GM12878 (cell line): ENCODE data around the gene DNAAF6. TPM values are rescaled to one million over a fixed set of nuclear protein-coding genes. Genes with fewer than 3 reads are reported as not detected.

Experiments used
- ATAC-seq: fragments of 200-7000 bp; cut with Tn5 transposase; 3 replicates; pipeline ENCODE4 v1.9.1; 2020; ENCODE audit warnings: mild to moderate bottlenecking, moderate library complexity
- BruUV-seq: library from RNA; stranded (reverse); fragments of 400-500 nt; replicated peaks from 2 replicates; lab custom pipeline; 2021; lab: Mats Ljungman, UMichigan
- CTCF ChIA-PET: fragments of 300-600 bp; sonication (Branson Sonifier 250); formaldehyde crosslinking; extraction: SDS; loops from one replicate; lab custom pipeline; 2021; ENCODE audit warnings: inconsistent platforms; lab: Yijun Ruan, JAX
- POLR2A ChIA-PET: fragments of 350-600 bp; formaldehyde crosslinking; extraction: SDS; loops from one replicate; lab custom pipeline; 2021; ENCODE audit warnings: inconsistent platforms; lab: Charles Lee
- RAD21 ChIA-PET: fragments of 300-600 bp; sonication (Branson Sonifier 250); formaldehyde crosslinking; loops from one replicate; lab custom pipeline; 2023; ENCODE audit warnings: antibody characterized with exemption; ENCODE audit not compliant: unreplicated experiment; lab: Charles Lee
- SMC1A ChIA-PET: fragments of 300-600 bp; sonication (Branson Sonifier 250); formaldehyde crosslinking; loops from one replicate; lab custom pipeline; 2023; ENCODE audit not compliant: unreplicated experiment, uncharacterized antibody; lab: Charles Lee
- DNase-seq: peaks from one replicate; pipeline ENCODE4 v3.0.0-alpha.2; 2011; ENCODE audit warnings: low read depth, low spot score
- FAIRE-seq: peaks from 3 replicates; lab custom pipeline; 2011; peaks lifted over from hg19 to GRCh38; lab: Jason Lieb, UNC
- H2AFZ ChIP-seq: 2 replicates; pipeline ENCODE4 v1.6.0; 2011; ENCODE audit warnings: low read depth, low read length, control low read depth; ENCODE audit not compliant: control insufficient read depth
- H3K27ac ChIP-seq: 2 replicates; pipeline ENCODE4 v1.5.1; 2011; ENCODE audit warnings: control low read depth; ENCODE audit not compliant: control insufficient read depth, insufficient read depth
- H3K27me3 ChIP-seq, 2 experiments: replicated peaks in 1 of 2; 2 replicates each; pipeline versions ENCODE4 v1.6.0 to v1.6.1; 2011; ENCODE audit warnings: low read length in 1 of 2; ENCODE audit not compliant: control insufficient read depth in 2 of 2, insufficient read depth in 2 of 2
- H3K36me3 ChIP-seq, 2 experiments: 2 replicates each; pipeline ENCODE4 v1.5.1; 2011; ENCODE audit warnings: low read length in 1 of 2; ENCODE audit not compliant: control insufficient read depth in 2 of 2, insufficient read depth in 2 of 2
- H3K4me1 ChIP-seq: 2 replicates; pipeline ENCODE4 v1.6.1; 2011; ENCODE audit warnings: mild to moderate bottlenecking, low read length, moderate library complexity, mixed read lengths; ENCODE audit not compliant: control insufficient read depth, insufficient read depth
- H3K4me2 ChIP-seq: 2 replicates; pipeline ENCODE4 v1.6.0; 2011; ENCODE audit warnings: control low read depth; ENCODE audit not compliant: control insufficient read depth, insufficient read depth
- H3K4me3 ChIP-seq: fragments of 200-600 bp; sonication (generic); 2 replicates; pipeline ENCODE4 v1.5.1; 2016
- H3K79me2 ChIP-seq: 2 replicates; pipeline ENCODE4 v1.6.0; 2011; ENCODE audit warnings: low read length; ENCODE audit not compliant: control insufficient read depth, insufficient read depth
- H3K9ac ChIP-seq: 2 replicates; pipeline ENCODE4 v1.8.0; 2011; ENCODE audit warnings: low read length, control low read depth, mixed read lengths; ENCODE audit not compliant: control insufficient read depth, insufficient read depth
- H3K9me3 ChIP-seq: replicated peaks from 3 replicates; pipeline ENCODE4 v1.5.1; 2011; ENCODE audit warnings: mild to moderate bottlenecking, low read length; ENCODE audit not compliant: control insufficient read depth, insufficient read depth
- H4K20me1 ChIP-seq: 2 replicates; pipeline ENCODE4 v1.6.0; 2011; ENCODE audit not compliant: control insufficient read depth, insufficient read depth
- BACH1 ChIP-seq: fragments of 450-650 bp; IDR thresholded peaks from 2 replicates; pipeline ENCODE4 v1.6.1; 2017; ENCODE audit warnings: mild to moderate bottlenecking, borderline replicate concordance
- CBX5 ChIP-seq: sonication (generic); IDR thresholded peaks from 2 replicates; pipeline ENCODE4 v1.6.1; 2016; ENCODE audit warnings: low read depth, moderate library complexity, mild to moderate bottlenecking, inconsistent platforms
- CHD1 ChIP-seq: IDR thresholded peaks from 2 replicates; pipeline ENCODE4 v1.6.1; 2012; ENCODE audit warnings: low read depth, low read length, improper control_type of control experiment
- HDAC2 ChIP-seq: fragments of 200-600 bp; sonication (generic); IDR thresholded peaks from 2 replicates; pipeline ENCODE4 v1.6.1; 2017
- MYC ChIP-seq: IDR thresholded peaks from 2 replicates; pipeline ENCODE4 v1.6.1; 2011; ENCODE audit warnings: mild to moderate bottlenecking, low read length, moderate library complexity, inconsistent platforms; ENCODE audit not compliant: insufficient read depth, insufficient replicate concordance, insufficient read length, severe bottlenecking
- PAX5 ChIP-seq: IDR thresholded peaks from 2 replicates; pipeline ENCODE4 v1.6.1; 2011; ENCODE audit warnings: low read depth, low read length, borderline replicate concordance
- RFX5 ChIP-seq: IDR thresholded peaks from 2 replicates; pipeline ENCODE4 v1.6.1; 2011; ENCODE audit warnings: low read depth, low read length, improper control_type of control experiment
- TARDBP ChIP-seq: IDR thresholded peaks from 2 replicates; pipeline ENCODE4 v1.6.1; 2016; ENCODE audit warnings: borderline replicate concordance
- YBX1 ChIP-seq: fragments of 450-650 bp; IDR thresholded peaks from 2 replicates; pipeline ENCODE4 v1.6.1; 2016; ENCODE audit warnings: antibody characterized with exemption
- YY1 ChIP-seq: IDR thresholded peaks from 2 replicates; pipeline ENCODE4 v1.6.1; 2011; ENCODE audit warnings: low read depth, mild to moderate bottlenecking, low read length
- ZNF622 ChIP-seq: fragments of 450-650 bp; IDR thresholded peaks from 2 replicates; pipeline ENCODE4 v1.6.1; 2017; ENCODE audit warnings: mild to moderate bottlenecking, inconsistent platforms
- in situ Hi-C: fragments of 300-500 bp; cut with MboI; formaldehyde crosslinking; loops from 9 replicates; pipeline ENCODE4 v1.14.3; 2018; ENCODE audit warnings: mixed read lengths
- intact Hi-C: fragments of 100-400 bp; cut with micrococcal nuclease; formaldehyde crosslinking; loops from one replicate; pipeline ENCODE4 v1.14.2; 2022; ENCODE audit not compliant: unreplicated experiment
- polyA plus RNA-seq, 11 experiments: library from polyadenylated mRNA; depleted of rRNA in 4 of 11; unstranded in 6 of 11; stranded (reverse) in 5 of 11; fragments of >200 nt; fragmentation: Nextera tagmentation in 4 of 11; fragmentation: Illumina TruSeq in 1 of 11; extraction: Ambion mirVana in 4 of 11; extraction: Trizol in 1 of 11; gene quantifications; 1 replicate in 1 of 11; 2 replicates in 10 of 11; pipeline versions ENCODE4 v1.2.1 to v1.2.3, GENCODE V29; 2011 to 2016; ENCODE audit warnings: inconsistent platforms in 2 of 11, missing spikeins in 2 of 11, low read depth in 1 of 11
- total RNA-seq, 4 experiments: library from RNA; depleted of rRNA in 3 of 4; stranded (reverse); fragments of >200 nt in 3 of 4; fragmentation: Illumina TruSeq in 1 of 4; extraction: Trizol in 1 of 4; gene quantifications; 2 replicates each; pipeline versions ENCODE4 v1.2.1 to v1.2.3, GENCODE V29; 2013 to 2021
- TF ChIP-seq, protein P1 (sequence below): fragments of 450-650 bp; IDR thresholded peaks from 2 replicates; pipeline ENCODE4 v1.6.1; 2018; ENCODE audit warnings: mild to moderate bottlenecking, low read depth, moderate library complexity; ENCODE audit not compliant: partially characterized antibody

DNAAF6 gene
- total and polyA plus RNA-seq, 10 of the 15 experiments (the other 5 are each of a cell fraction or from before 2014, with no cell fraction given), result not detected

DNA sequence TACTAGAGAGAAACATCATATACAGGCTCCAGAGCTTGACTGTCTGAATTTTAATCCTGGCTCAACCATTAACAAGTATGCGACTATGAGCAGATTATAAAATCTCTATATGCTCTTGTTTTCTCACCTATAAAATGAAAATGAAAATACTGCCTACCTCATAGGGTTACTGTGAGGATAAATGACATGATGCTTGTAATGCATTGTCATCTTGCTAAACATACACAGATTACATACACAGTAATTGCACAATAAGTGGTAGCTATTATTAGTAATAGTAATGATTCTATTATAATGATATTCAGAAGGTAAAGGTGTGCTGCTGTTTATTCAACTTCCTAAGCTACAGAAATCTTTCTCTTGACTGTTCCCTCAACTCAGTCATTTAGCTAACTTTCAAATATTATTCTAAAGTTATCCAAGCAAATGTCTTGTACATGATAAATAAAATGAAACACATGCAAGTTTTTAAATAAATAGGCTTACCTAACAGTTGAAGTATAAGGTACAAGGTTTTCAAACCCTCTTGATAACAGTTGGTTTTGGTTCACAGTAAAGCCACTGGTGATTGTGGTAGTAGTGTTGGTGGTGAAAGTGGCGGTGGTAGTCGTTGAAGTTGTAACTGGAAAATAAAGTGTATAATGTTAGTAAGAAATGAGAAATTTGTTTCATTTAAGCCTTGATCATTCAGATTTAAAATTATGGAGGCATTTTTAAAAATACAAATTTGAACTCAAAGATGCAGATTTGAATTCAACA, 39.1 kb upstream of the DNAAF6 start (continued):
- TF ChIP-seq YBX1 (no peak), RFX5 (no peak), ZNF622 (no peak), PAX5 (no peak), MYC (no peak), TARDBP (no peak)

DNA sequence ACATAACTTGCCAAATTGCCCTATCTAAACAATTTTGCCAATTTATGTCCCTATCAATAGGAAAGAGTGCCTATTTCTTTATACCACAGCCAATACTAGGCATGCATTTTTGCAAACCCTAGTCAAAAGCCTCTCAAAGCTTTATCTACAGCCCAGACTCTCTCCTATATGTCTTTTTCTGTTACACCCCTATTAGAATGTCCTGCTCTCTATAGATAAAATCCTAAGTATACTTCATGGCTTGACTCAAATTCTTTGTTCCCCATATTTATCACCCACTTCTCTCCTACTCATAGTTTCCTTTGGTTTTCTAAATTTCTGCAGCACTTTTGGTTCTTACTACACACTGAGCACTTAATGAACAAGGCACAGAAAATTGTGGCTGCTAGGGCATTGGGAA, 38.2 kb upstream of the DNAAF6 start:
- Histone ChIP-seq H3K4me2 (no peak overlapping the region), H3K36me3 (no peaks in the 10 kb centered on the region), H3K9ac (no peak overlapping the region), H4K20me1 (no peaks in the 10 kb centered on the region), H3K4me1 (no peaks in the 10 kb centered on the region), H3K9me3 (no peaks in the 10 kb centered on the region), H3K27me3 (no peaks in the 10 kb centered on the region), H3K4me3 (no peak overlapping the region), H2AFZ (no peak overlapping the region), H3K27ac (no peak overlapping the region), H3K79me2 (no peaks in the 10 kb centered on the region)
- FAIRE-seq (no peak), DNase-seq (no peak), ATAC-seq (no peak)
- ChIA-PET POLR2A (no interaction called here), RAD21 (no interaction called here), CTCF (no interaction called here), SMC1A (no interaction called here)
- intact Hi-C loops (no loop called here), in situ Hi-C loops (no loop called here)
- no peak for TF ChIP-seq CHD1
- no peak for TF ChIP-seq CBX5
- no peak for TF ChIP-seq YY1
- no peak for TF ChIP-seq HDAC2
- no peak for TF ChIP-seq BACH1
- TF ChIP-seq, protein P1, sequence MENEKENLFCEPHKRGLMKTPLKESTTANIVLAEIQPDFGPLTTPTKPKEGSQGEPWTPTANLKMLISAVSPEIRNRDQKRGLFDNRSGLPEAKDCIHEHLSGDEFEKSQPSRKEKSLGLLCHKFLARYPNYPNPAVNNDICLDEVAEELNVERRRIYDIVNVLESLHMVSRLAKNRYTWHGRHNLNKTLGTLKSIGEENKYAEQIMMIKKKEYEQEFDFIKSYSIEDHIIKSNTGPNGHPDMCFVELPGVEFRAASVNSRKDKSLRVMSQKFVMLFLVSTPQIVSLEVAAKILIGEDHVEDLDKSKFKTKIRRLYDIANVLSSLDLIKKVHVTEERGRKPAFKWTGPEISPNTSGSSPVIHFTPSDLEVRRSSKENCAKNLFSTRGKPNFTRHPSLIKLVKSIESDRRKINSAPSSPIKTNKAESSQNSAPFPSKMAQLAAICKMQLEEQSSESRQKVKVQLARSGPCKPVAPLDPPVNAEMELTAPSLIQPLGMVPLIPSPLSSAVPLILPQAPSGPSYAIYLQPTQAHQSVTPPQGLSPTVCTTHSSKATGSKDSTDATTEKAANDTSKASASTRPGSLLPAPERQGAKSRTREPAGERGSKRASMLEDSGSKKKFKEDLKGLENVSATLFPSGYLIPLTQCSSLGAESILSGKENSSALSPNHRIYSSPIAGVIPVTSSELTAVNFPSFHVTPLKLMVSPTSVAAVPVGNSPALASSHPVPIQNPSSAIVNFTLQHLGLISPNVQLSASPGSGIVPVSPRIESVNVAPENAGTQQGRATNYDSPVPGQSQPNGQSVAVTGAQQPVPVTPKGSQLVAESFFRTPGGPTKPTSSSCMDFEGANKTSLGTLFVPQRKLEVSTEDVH, result no peak
- no TSS peak for BruUV-seq
